A673 (cell line): Measurements from ENCODE around the gene GIT2.

Experiments used
- EZH2 ChIP-seq: fragments of 200-600 bp; sonication (generic); IDR thresholded peaks from 2 replicates; pipeline ENCODE4 v1.6.1; 2017; ENCODE audit warnings: borderline replicate concordance, low read depth, mild to moderate bottlenecking, mixed read lengths, antibody characterized with exemption, low read length; ENCODE audit not compliant: poor library complexity, severe bottlenecking
- TF ChIP-seq, protein P1 (sequence below): fragments of 300-800, 200-600 bp; sonication (generic); conservative IDR thresholded peaks from 2 replicates; pipeline ENCODE4 v1.5.1; 2017; ENCODE audit warnings: low read depth, mild to moderate bottlenecking, antibody characterized with exemption, low read length, moderate library complexity, mixed read lengths

DNA sequence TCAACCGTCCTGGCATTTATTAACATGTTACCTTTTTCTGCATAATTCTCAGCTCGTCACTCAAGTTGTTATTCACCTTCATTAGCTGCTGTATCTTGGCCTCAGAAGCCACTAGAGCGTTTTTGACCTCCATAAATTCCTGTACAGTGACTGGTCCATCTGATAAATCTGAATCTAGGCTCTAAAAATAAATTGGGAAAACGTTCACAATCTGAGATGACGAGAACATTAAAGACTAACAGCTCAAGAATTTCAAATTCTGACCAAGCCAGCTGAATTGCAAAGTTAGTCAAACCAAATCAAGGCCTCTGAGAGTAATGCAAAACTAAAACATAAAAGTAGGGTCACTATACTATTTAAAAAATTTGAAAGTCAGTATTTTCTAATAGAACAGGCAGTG is 45.0 kb downstream of the GIT2 start:
- TF ChIP-seq, protein P1, sequence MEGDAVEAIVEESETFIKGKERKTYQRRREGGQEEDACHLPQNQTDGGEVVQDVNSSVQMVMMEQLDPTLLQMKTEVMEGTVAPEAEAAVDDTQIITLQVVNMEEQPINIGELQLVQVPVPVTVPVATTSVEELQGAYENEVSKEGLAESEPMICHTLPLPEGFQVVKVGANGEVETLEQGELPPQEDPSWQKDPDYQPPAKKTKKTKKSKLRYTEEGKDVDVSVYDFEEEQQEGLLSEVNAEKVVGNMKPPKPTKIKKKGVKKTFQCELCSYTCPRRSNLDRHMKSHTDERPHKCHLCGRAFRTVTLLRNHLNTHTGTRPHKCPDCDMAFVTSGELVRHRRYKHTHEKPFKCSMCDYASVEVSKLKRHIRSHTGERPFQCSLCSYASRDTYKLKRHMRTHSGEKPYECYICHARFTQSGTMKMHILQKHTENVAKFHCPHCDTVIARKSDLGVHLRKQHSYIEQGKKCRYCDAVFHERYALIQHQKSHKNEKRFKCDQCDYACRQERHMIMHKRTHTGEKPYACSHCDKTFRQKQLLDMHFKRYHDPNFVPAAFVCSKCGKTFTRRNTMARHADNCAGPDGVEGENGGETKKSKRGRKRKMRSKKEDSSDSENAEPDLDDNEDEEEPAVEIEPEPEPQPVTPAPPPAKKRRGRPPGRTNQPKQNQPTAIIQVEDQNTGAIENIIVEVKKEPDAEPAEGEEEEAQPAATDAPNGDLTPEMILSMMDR, result no peak
- no peak for TF ChIP-seq EZH2
